ENCODE data around the gene ST6GALNAC4.

DNA sequence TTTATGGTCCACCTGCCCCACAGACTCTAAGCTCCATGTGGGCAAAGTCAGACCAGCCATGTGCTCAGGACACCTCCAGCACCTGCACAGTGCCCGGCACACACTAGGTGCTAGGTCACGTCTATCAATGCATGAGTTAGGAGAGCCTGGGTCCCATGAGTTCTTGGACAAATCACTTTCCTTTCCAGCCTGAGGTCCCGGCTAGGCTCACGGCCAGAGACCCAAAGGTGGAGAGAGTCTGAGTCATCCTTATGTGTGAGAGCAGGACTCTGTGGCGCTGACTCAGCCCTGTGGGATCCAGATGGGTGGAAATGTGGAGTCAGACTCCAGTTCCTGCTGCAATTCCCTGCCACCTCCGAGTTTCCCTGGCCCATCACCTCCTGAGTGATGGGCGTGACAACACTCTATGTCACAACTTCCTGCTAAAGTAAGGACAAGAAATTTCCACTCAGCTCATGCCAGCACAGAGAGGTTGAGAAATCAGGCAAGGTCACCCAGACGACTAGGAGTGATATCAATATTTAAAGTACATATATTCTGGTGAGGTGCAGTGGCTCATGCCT, 2.5 kb upstream of the ST6GALNAC4 start:
- TF ChIP-seq, protein P1, sequence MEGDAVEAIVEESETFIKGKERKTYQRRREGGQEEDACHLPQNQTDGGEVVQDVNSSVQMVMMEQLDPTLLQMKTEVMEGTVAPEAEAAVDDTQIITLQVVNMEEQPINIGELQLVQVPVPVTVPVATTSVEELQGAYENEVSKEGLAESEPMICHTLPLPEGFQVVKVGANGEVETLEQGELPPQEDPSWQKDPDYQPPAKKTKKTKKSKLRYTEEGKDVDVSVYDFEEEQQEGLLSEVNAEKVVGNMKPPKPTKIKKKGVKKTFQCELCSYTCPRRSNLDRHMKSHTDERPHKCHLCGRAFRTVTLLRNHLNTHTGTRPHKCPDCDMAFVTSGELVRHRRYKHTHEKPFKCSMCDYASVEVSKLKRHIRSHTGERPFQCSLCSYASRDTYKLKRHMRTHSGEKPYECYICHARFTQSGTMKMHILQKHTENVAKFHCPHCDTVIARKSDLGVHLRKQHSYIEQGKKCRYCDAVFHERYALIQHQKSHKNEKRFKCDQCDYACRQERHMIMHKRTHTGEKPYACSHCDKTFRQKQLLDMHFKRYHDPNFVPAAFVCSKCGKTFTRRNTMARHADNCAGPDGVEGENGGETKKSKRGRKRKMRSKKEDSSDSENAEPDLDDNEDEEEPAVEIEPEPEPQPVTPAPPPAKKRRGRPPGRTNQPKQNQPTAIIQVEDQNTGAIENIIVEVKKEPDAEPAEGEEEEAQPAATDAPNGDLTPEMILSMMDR (IDR thresholded peaks at IDR 0.05) = no peak
- TF ChIP-seq EZH2phosphoT487 (IDR thresholded peaks at IDR 0.05) (no peak), EZH2 (IDR thresholded peaks at IDR 0.05) (no peak)
